Stimulated activated CD4-positive, alpha-beta T cell treated with anti-CD3 and anti-CD28 coated beads, Interleukin-15, amount 100 ng/mL, for 24 hours (primary cell): Measurements from ENCODE around the gene ZNF197.
"Not testable (repeated sequence)": the region's sequence is repeated elsewhere in the genome, so short reads cannot be mapped to it uniquely, and the experiment has no call there.

Experiments used
- DNase-seq: peaks from one replicate; pipeline ENCODE4 v3.0.0-alpha.2; 2020

ZNF197 gene

GRCh38 chr3:44624749-44625480, at the start of gene ZNF197:
Gene ZNF197, plus strand, starts transcription at chr3:44625036. Its CDS starts 4,119 bp downstream, at chr3:44629155.
- DNase-seq, result peak; percentile 80

GRCh38 chr3:44576613-44577012, 48.2 kb upstream of the ZNF197 start:
- DNase-seq, result no peak

- DNase-seq, result not testable (repeated sequence)
Measured at GRCh38 chr3:44577354-44577952, 47.4 kb upstream of the ZNF197 start.

GRCh38 chr3:44578316-44578715, 46.5 kb upstream of the ZNF197 start:
- not testable (repeated sequence) for DNase-seq

GRCh38 chr3:44578924-44579515, 45.8 kb upstream of the ZNF197 start:
- not testable (repeated sequence) for DNase-seq

GRCh38 chr3:44579749-44580148, 45.1 kb upstream of the ZNF197 start:
- DNase-seq, result not testable (repeated sequence)

- not testable (repeated sequence) for DNase-seq
Measured at GRCh38 chr3:44580971-44581370, 43.9 kb upstream of the ZNF197 start.

GRCh38 chr3:44584646-44585501, 40.0 kb upstream of the ZNF197 start, which contains the start of gene ZNF660:
Gene ZNF660, plus strand, starts transcription at chr3:44584964. Its CDS starts 9,230 bp downstream, at chr3:44594194.
- peak; percentile 13 for DNase-seq

- DNase-seq, result no peak
Measured at GRCh38 chr3:44596621-44597020, 28.2 kb upstream of the ZNF197 start.

- DNase-seq, result no peak
Measured at GRCh38 chr3:44601749-44602148, 23.1 kb upstream of the ZNF197 start.

- DNase-seq, result no peak
Measured at GRCh38 chr3:44612678-44613077, 12.2 kb upstream of the ZNF197 start.

GRCh38 chr3:44628716-44629115, 3.9 kb downstream of the ZNF197 start:
- DNase-seq, result no peak

GRCh38 chr3:44632193-44632592, 7.4 kb downstream of the ZNF197 start:
- DNase-seq, result no peak

GRCh38 chr3:44642337-44642736, 17.5 kb downstream of the ZNF197 start:
- no peak for DNase-seq

- no peak for DNase-seq
Measured at GRCh38 chr3:44643024-44643423, 18.2 kb downstream of the ZNF197 start.

- DNase-seq, result no peak
Measured at GRCh38 chr3:44647771-44648170, 22.9 kb downstream of the ZNF197 start.

GRCh38 chr3:44648564-44649229, 23.9 kb downstream of the ZNF197 start, which contains the start of gene ZNF35:
Gene ZNF35, plus strand, starts transcription at chr3:44648732. Its CDS starts 2,336 bp downstream, at chr3:44651068.
- DNase-seq, result peak; percentile 71

- no peak for DNase-seq
Measured at GRCh38 chr3:44649709-44650108, 24.9 kb downstream of the ZNF197 start.

- DNase-seq, result no peak
Measured at GRCh38 chr3:44654039-44654438, 29.2 kb downstream of the ZNF197 start.

GRCh38 chr3:44659015-44659414, 34.2 kb downstream of the ZNF197 start:
- no peak for DNase-seq

- DNase-seq, result no peak
Measured at GRCh38 chr3:44659434-44659833, 34.6 kb downstream of the ZNF197 start.

- DNase-seq, result no peak
Measured at GRCh38 chr3:44661189-44661588, 36.4 kb downstream of the ZNF197 start.
